DMS79 treated with DMSO at 0.1 percent for 48 hours (cell line): ENCODE data around the gene LUC7L.
"Not testable (repeated sequence)": the region's sequence is repeated elsewhere in the genome, so short reads cannot be mapped to it uniquely, and the experiment has no call there.

ENCODE experiments used
- DNase-seq: peaks from one replicate; lab custom pipeline; 2025; lab: John Stamatoyannopoulos, UW

Gene LUC7L

GRCh38 chr16:180101-180675 lies 49.1 kb downstream of the LUC7L start, which contains the start of gene HBQ1:
Gene HBQ1 (plus strand): TSS chr16:180459. CDS start chr16:180487, 28 bp downstream.
- DNase-seq: no peak

GRCh38 chr16:179211-180092 lies 49.8 kb downstream of the LUC7L start:
- no peak for DNase-seq

- DNase-seq: no peak
Measured at GRCh38 chr16:178668-179015, 50.6 kb downstream of the LUC7L start.

GRCh38 chr16:177981-178667 lies 51.1 kb downstream of the LUC7L start:
- DNase-seq: no peak

GRCh38 chr16:177394-177822 lies 51.8 kb downstream of the LUC7L start:
- DNase-seq: peak; percentile 89

- not testable (repeated sequence) for DNase-seq
Measured at GRCh38 chr16:176477-177382, 52.5 kb downstream of the LUC7L start, which contains the start of gene HBA1. Gene HBA1 (plus strand): TSS chr16:176680. CDS start chr16:176717, 37 bp downstream.

- not testable (repeated sequence) for DNase-seq
Measured at GRCh38 chr16:176006-176405, 53.2 kb downstream of the LUC7L start.

- DNase-seq: no peak
Measured at GRCh38 chr16:175011-175949, 54.0 kb downstream of the LUC7L start.

GRCh38 chr16:173928-174769 lies 55.1 kb downstream of the LUC7L start:
- not testable (repeated sequence) for DNase-seq

GRCh38 chr16:173211-173854 lies 55.9 kb downstream of the LUC7L start:
- not testable (repeated sequence) for DNase-seq

- not testable (repeated sequence) for DNase-seq
Measured at GRCh38 chr16:172374-172941, 56.8 kb downstream of the LUC7L start, which contains the start of gene HBA2. Gene HBA2 (plus strand): TSS chr16:172876. CDS start chr16:172913, 37 bp downstream.

- DNase-seq: no peak
Measured at GRCh38 chr16:170788-171187, 58.5 kb downstream of the LUC7L start.

GRCh38 chr16:170088-170507 lies 59.2 kb downstream of the LUC7L start:
- not testable (repeated sequence) for DNase-seq

GRCh38 chr16:169014-169413 lies 60.2 kb downstream of the LUC7L start:
- no peak for DNase-seq

- DNase-seq: peak; percentile 25
Measured at GRCh38 chr16:168424-168823, 60.8 kb downstream of the LUC7L start.

- no peak for DNase-seq
Measured at GRCh38 chr16:167122-167690, 62.0 kb downstream of the LUC7L start.

- no peak for DNase-seq
Measured at GRCh38 chr16:166375-167121, 62.7 kb downstream of the LUC7L start.
